H1 (cell line): ENCODE measurements around the gene LDLRAD4. TPM values are rescaled to one million over a fixed set of nuclear protein-coding genes. Genes with fewer than 3 reads are reported as not detected.
A peak's percentile ranks its signal among the peaks of the same experiment; 100 is the strongest.

ENCODE experiments used
- CTCF ChIA-PET: fragments of 300-600 bp; sonication (Branson Sonifier 250); formaldehyde crosslinking; loops from one replicate; lab custom pipeline; 2021; ENCODE audit not compliant: partially characterized antibody; lab: Charles Lee
- POLR2A ChIA-PET: fragments of 300-600 bp; sonication (Branson Sonifier 250); formaldehyde crosslinking; loops from one replicate; lab custom pipeline; 2021; ENCODE audit warnings: inconsistent platforms; ENCODE audit not compliant: partially characterized antibody; lab: Charles Lee
- DNase-seq, 2 experiments: peaks; one replicate each; pipeline versions ENCODE4 v3.0.0 to v3.0.0-alpha.2; 2010 to 2022; ENCODE audit warnings: low spot score in 2 of 2, low read depth in 1 of 2, mixed read lengths in 1 of 2
- FAIRE-seq: peaks from 2 replicates; lab custom pipeline; 2011; peaks lifted over from hg19 to GRCh38; lab: Jason Lieb, UNC
- H2AFZ ChIP-seq: 2 replicates; pipeline ENCODE4 v1.8.1; 2012; ENCODE audit warnings: low read length, inconsistent platforms
- H2AK5ac ChIP-seq: 2 replicates; pipeline ENCODE4 v1.6.1; 2013; ENCODE audit warnings: low read depth, low read length
- H2BK120ac ChIP-seq: replicated peaks from 2 replicates; pipeline ENCODE3; 2013; ENCODE audit warnings: low read depth, low read length, inconsistent platforms
- H2BK12ac ChIP-seq: 2 replicates; pipeline ENCODE4 v1.6.1; 2013; ENCODE audit warnings: low read depth, low read length
- H2BK15ac ChIP-seq: 2 replicates; pipeline ENCODE4 v1.6.1; 2013; ENCODE audit warnings: low read length
- H2BK20ac ChIP-seq: 2 replicates; pipeline ENCODE4 v1.6.1; 2013; ENCODE audit warnings: low read length
- H2BK5ac ChIP-seq: 2 replicates; pipeline ENCODE4 v1.6.1; 2013; ENCODE audit warnings: low read depth, low read length
- H3K14ac ChIP-seq: 2 replicates; pipeline ENCODE4 v1.6.1; 2013; ENCODE audit warnings: inconsistent platforms; ENCODE audit not compliant: insufficient read length
- H3K18ac ChIP-seq: 2 replicates; pipeline ENCODE4 v1.6.1; 2013; ENCODE audit warnings: low read length; ENCODE audit errors: extremely low read depth
- H3K23ac ChIP-seq: 2 replicates; pipeline ENCODE4 v1.6.1; 2013; ENCODE audit warnings: inconsistent platforms; ENCODE audit not compliant: insufficient read length
- H3K23me2 ChIP-seq: 2 replicates; pipeline ENCODE4 v1.6.1; 2013; ENCODE audit warnings: low read depth, low read length
- H3K27ac ChIP-seq: 2 replicates; pipeline ENCODE4 v1.6.1; 2011; ENCODE audit warnings: low read depth, low read length, inconsistent platforms
- H3K27me3 ChIP-seq, 4 experiments: replicated peaks in 1 of 4; 1 replicate in 1 of 4; 2 replicates in 3 of 4; pipeline versions ENCODE4 v1.6.1 to v1.8.1; 2011 to 2013; ENCODE audit warnings: low read length in 3 of 4, mild to moderate bottlenecking in 3 of 4, inconsistent platforms in 2 of 4, mixed read lengths in 2 of 4, moderate library complexity in 1 of 4; ENCODE audit not compliant: control insufficient read depth in 3 of 4, insufficient read depth in 3 of 4; ENCODE audit errors: extremely low read depth in 1 of 4
- H3K36me3 ChIP-seq, 4 experiments: 2 replicates each; pipeline versions ENCODE4 v1.6.1 to v1.8.1; 2011 to 2013; ENCODE audit warnings: mild to moderate bottlenecking in 4 of 4, low read length in 3 of 4, moderate library complexity in 2 of 4, control low read depth in 1 of 4, inconsistent platforms in 1 of 4; ENCODE audit not compliant: insufficient read depth in 4 of 4, control insufficient read depth in 2 of 4
- H3K4ac ChIP-seq: replicated peaks from 2 replicates; pipeline ENCODE3; 2013; ENCODE audit warnings: low read length, low read depth, mixed read lengths, inconsistent platforms; ENCODE audit not compliant: insufficient read length
- H3K4me1 ChIP-seq, 4 experiments: replicated peaks in 1 of 4; 1 replicate in 1 of 4; 2 replicates in 3 of 4; pipeline versions ENCODE4 v1.6.1 to v1.8.1; 2011 to 2013; ENCODE audit warnings: low read length in 3 of 4, inconsistent platforms in 2 of 4, mixed read lengths in 1 of 4; ENCODE audit not compliant: insufficient read depth in 4 of 4, control insufficient read depth in 3 of 4
- H3K4me2 ChIP-seq, 2 experiments: 2 replicates each; pipeline versions ENCODE4 v1.6.1 to v1.8.1; 2011 to 2013; ENCODE audit warnings: low read depth in 2 of 2, low read length in 2 of 2, control low read depth in 1 of 2, inconsistent platforms in 1 of 2, mild to moderate bottlenecking in 1 of 2; ENCODE audit not compliant: insufficient read depth in 1 of 2
- H3K4me3 ChIP-seq, 4 experiments: fragments of 200-600, 300-600 bp in 1 of 4; sonication (generic), shearing (Covaris generic), sonication (Bioruptor Twin) in 1 of 4; 2 replicates each; pipeline versions ENCODE4 v1.5.1 to v1.8.1; 2011 to 2016; ENCODE audit warnings: low read length in 4 of 4, low read depth in 3 of 4, control low read depth in 2 of 4, inconsistent platforms in 2 of 4, mild to moderate bottlenecking in 2 of 4, mixed read lengths in 1 of 4, moderate library complexity in 1 of 4; ENCODE audit not compliant: insufficient read depth in 2 of 4; ENCODE audit errors: extremely low read depth in 1 of 4
- H3K56ac ChIP-seq: replicated peaks from 2 replicates; pipeline ENCODE3; 2013; ENCODE audit warnings: low read depth, mild to moderate bottlenecking, mixed read lengths, low read length, inconsistent platforms; ENCODE audit not compliant: insufficient read length
- H3K79me1 ChIP-seq: 2 replicates; pipeline ENCODE4 v1.6.1; 2013; ENCODE audit warnings: low read depth, low read length, control low read depth
- H3K79me2 ChIP-seq, 2 experiments: 2 replicates each; pipeline versions ENCODE4 v1.6.1 to v1.8.1; 2012 to 2013; ENCODE audit warnings: low read length in 2 of 2, mild to moderate bottlenecking in 2 of 2, inconsistent platforms in 1 of 2; ENCODE audit not compliant: insufficient read depth in 2 of 2, control insufficient read depth in 1 of 2
- H3K9ac ChIP-seq, 4 experiments: replicated peaks in 1 of 4; 1 replicate in 1 of 4; 2 replicates in 3 of 4; pipeline versions ENCODE4 v1.6.1 to v1.8.1; 2011 to 2013; ENCODE audit warnings: low read depth in 3 of 4, low read length in 3 of 4, control low read depth in 2 of 4, mild to moderate bottlenecking in 2 of 4, moderate library complexity in 2 of 4, inconsistent platforms in 1 of 4; ENCODE audit errors: extremely low read depth in 1 of 4
- H3K9me3 ChIP-seq, 2 experiments: 2 replicates each; pipeline versions ENCODE4 v1.6.1 to v1.8.1; 2012 to 2013; ENCODE audit warnings: mild to moderate bottlenecking in 2 of 2, moderate library complexity in 2 of 2, control low read depth in 1 of 2, inconsistent platforms in 1 of 2, low read depth in 1 of 2, low read length in 1 of 2, mixed read lengths in 1 of 2; ENCODE audit not compliant: insufficient read depth in 2 of 2
- H4K20me1 ChIP-seq, 2 experiments: replicated peaks in 1 of 2; 2 replicates each; pipeline versions ENCODE3 to v1.8.1; 2011 to 2013; ENCODE audit warnings: inconsistent platforms in 2 of 2, low read length in 2 of 2, mild to moderate bottlenecking in 1 of 2; ENCODE audit not compliant: insufficient read depth in 2 of 2, control insufficient read depth in 1 of 2
- H4K5ac ChIP-seq: 2 replicates; pipeline ENCODE4 v1.6.1; 2013; ENCODE audit warnings: low read length, low read depth, mixed read lengths, inconsistent platforms; ENCODE audit not compliant: insufficient read length
- H4K8ac ChIP-seq: 2 replicates; pipeline ENCODE4 v1.8.0; 2013; ENCODE audit warnings: mild to moderate bottlenecking, moderate library complexity, low read length, inconsistent platforms; ENCODE audit not compliant: insufficient read depth; ENCODE audit errors: extremely low read depth
- H4K91ac ChIP-seq: replicated peaks from 2 replicates; pipeline ENCODE3; 2013; ENCODE audit warnings: low read length, mixed read lengths, inconsistent platforms; ENCODE audit not compliant: insufficient read length
- NRF1 ChIP-seq: IDR thresholded peaks from 2 replicates; pipeline ENCODE4 v1.6.1; 2011; ENCODE audit warnings: mild to moderate bottlenecking, low read depth, low read length, improper control_type of control experiment
- TBP ChIP-seq: IDR thresholded peaks from 2 replicates; pipeline ENCODE4 v1.6.1; 2011; ENCODE audit warnings: low read depth, low read length, improper control_type of control experiment
- whole genome bisulfite sequencing, 2 experiments: shearing (Covaris generic) in 1 of 2; methylation state at CpG; one replicate each; pipeline versions ENCODE4 v1.1.6 to v1.1.7; 2013 to 2015; ENCODE audit warnings: low lambda C conversion rate in 2 of 2, mixed read lengths in 2 of 2, inconsistent platforms in 1 of 2, low coverage in 1 of 2, missing lambda C conversion rate in 1 of 2; ENCODE audit not compliant: insufficient replicate concordance in 2 of 2, insufficient coverage in 1 of 2, insufficient read length in 1 of 2; ENCODE audit errors: extremely low coverage in 1 of 2, missing lambda C conversion rate in 1 of 2; 5-methylcytosine and 5-hydroxymethylcytosine counted together
- polyA plus RNA-seq, 7 experiments: library from polyadenylated mRNA; depleted of rRNA in 3 of 7; stranded (reverse) in 5 of 7; unstranded in 2 of 7; fragments of >200 nt in 5 of 7; fragments of 200-250 nt in 2 of 7; gene quantifications; 1 replicate in 5 of 7; 2 replicates in 1 of 7; 4 replicates in 1 of 7; pipeline versions ENCODE4 v1.2.1 to v1.2.3, GENCODE V29; 2011 to 2013; ENCODE audit warnings: missing spikeins in 2 of 7, mixed read lengths in 2 of 7
- total RNA-seq: library from RNA; stranded (reverse); fragmentation: NEBNext Ultra II Directional; extraction: Animal tissue kit (Norgen Biotek cat#: 25700); gene quantifications from 2 replicates; pipeline ENCODE4 v1.2.1, GENCODE V29; 2021

LDLRAD4 gene
- total and polyA plus RNA-seq, 2 of the 8 experiments (the other 6 are each of a cell fraction or from before 2014, with no cell fraction given), result 0.77 to 1.4 TPM

DNA sequence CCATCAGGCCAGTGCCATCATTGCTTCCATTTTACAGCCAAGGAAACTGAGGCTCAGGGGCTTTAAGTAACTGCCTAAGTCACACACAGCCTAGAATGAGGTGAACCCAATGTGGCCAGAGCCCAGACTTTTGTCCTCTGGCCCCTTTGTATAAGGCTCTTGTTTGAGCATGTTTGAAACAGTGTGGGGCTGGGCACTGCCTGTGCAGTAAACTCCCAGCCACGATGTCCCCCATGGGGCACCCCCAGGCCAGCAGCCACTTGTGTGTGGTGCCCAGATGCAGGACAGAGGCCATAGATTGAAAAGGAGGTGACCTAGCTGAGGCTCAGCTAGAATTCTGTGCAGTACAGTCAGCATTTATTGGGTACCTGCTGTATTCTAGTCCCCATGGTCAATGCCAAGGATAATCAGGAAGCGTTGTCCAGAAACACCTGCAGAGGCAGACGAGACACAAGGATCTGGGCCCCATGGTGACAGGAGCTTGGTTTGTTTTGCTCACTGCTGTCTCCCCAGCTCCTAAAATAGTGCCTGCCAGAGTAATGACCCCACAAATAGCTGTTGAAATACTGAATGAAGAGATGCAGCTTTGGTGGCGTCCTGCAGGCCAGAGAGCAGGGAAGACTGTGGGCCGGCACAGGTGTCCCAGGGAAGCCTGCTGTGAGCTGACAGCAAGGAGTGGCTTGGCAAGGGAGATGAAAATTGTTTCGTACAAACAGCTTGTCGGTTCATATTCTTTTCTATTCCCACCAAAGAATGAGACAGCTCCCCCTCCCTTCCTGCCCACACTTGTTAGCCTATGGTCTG lies 160.7 kb downstream of the LDLRAD4 start:
- Histone ChIP-seq H3K4me3 (no peak overlapping the region), H4K91ac (no peak overlapping the region), H3K23ac (no peak overlapping the region), H3K14ac (no peak overlapping the region), H2AK5ac (0 out of 2 replicates have a peak overlapping the region, but pooled peaks have one; percentile 13), H3K4ac (no peak overlapping the region), H2BK20ac (no peak overlapping the region), H3K9me3 (no peaks in the 10 kb centered on the region), H3K23me2 (no peaks in the 10 kb centered on the region; the same call in 1 of the 2 replicates), H3K4me1 (no peaks in the 10 kb centered on the region; a peak in 3 of 7 replicates), H4K20me1 (no peaks in the 10 kb centered on the region), H4K8ac (no peak overlapping the region), H3K27ac (no peak overlapping the region), H3K36me3 (no peaks in the 10 kb centered on the region), H3K79me2 (no peaks in the 10 kb centered on the region), H3K18ac (no peak overlapping the region), H3K79me1 (no peaks in the 10 kb centered on the region), H2BK5ac (no peak overlapping the region), H2BK15ac (no peak overlapping the region), H3K9ac (no peak overlapping the region), H2BK120ac (no peak overlapping the region), H4K5ac (no peak overlapping the region), H3K56ac (no peak overlapping the region), H3K4me2 (no peak overlapping the region), H3K27me3 (no peaks in the 10 kb centered on the region), H2BK12ac (no peak overlapping the region), H2AFZ (no peak overlapping the region)
- ChIA-PET CTCF (interaction anchor here (0.9 to 1.4 kb wide), 3 partner anchors 10 to 220 kb away, joined by 3 read pairs; no protein-coding TSS in a partner anchor), POLR2A (no interaction called here)
- 81% methylated on average over 7 of the region's 7 CpGs; no CpG with 5 or more reads in 1 of the 2 experiments for WGBS, 2 experiments
- FAIRE-seq, result no peak
- no peak for DNase-seq
- TF ChIP-seq NRF1 (no peak), TBP (no peak)
